ENCODE results near the gene ZNF410.
A peak's percentile ranks its signal among the peaks of the same experiment; 100 is the strongest.
"Not testable (repeated sequence)": the region's sequence is repeated elsewhere in the genome, so short reads cannot be mapped to it uniquely, and the experiment has no call there.

Gene ZNF410

GRCh38 chr14:73887694-73888459, 1.2 kb downstream of the ZNF410 start:
- DNase-seq (ENCODE audit: low read depth) = no peak

- peak; percentile 17 for DNase-seq (ENCODE audit: low read depth)
These were observed 1.7 kb downstream of the ZNF410 start for GRCh38 chr14:73888460-73888725.

GRCh38 chr14:73888971-73889370, 2.3 kb downstream of the ZNF410 start:
- DNase-seq (ENCODE audit: low read depth) = no peak

GRCh38 chr14:73889376-73889775, 2.7 kb downstream of the ZNF410 start:
- no peak for DNase-seq (ENCODE audit: low read depth)

GRCh38 chr14:73894180-73894687, 7.6 kb downstream of the ZNF410 start:
- DNase-seq (ENCODE audit: low read depth) = not testable (repeated sequence)

- DNase-seq (ENCODE audit: low read depth) = no peak
These were observed 9.3 kb downstream of the ZNF410 start for GRCh38 chr14:73895939-73896338.

GRCh38 chr14:73896521-73896920, 9.9 kb downstream of the ZNF410 start:
- DNase-seq (ENCODE audit: low read depth) = no peak

GRCh38 chr14:73903028-73903427, 16.4 kb downstream of the ZNF410 start:
- peak; percentile 79 for DNase-seq (ENCODE audit: low read depth)

- DNase-seq (ENCODE audit: low read depth) = no peak
These were observed 23.0 kb downstream of the ZNF410 start for GRCh38 chr14:73909681-73910080.

- no peak for DNase-seq (ENCODE audit: low read depth)
These were observed 26.6 kb downstream of the ZNF410 start for GRCh38 chr14:73913256-73913655.

- DNase-seq (ENCODE audit: low read depth) = no peak
These were observed 29.7 kb downstream of the ZNF410 start for GRCh38 chr14:73916324-73916723.

GRCh38 chr14:73919457-73919856, 32.8 kb downstream of the ZNF410 start:
- DNase-seq (ENCODE audit: low read depth) = not testable (repeated sequence)

GRCh38 chr14:73924337-73924736, 37.7 kb downstream of the ZNF410 start:
- no peak for DNase-seq (ENCODE audit: low read depth)

- no peak for DNase-seq (ENCODE audit: low read depth)
These were observed 49.0 kb downstream of the ZNF410 start for GRCh38 chr14:73935666-73936065.

GRCh38 chr14:73936548-73936947, 49.9 kb downstream of the ZNF410 start:
- no peak for DNase-seq (ENCODE audit: low read depth)

GRCh38 chr14:73937012-73937411, 50.4 kb downstream of the ZNF410 start:
- no peak for DNase-seq (ENCODE audit: low read depth)

- no peak for DNase-seq (ENCODE audit: low read depth)
These were observed 55.5 kb downstream of the ZNF410 start for GRCh38 chr14:73942180-73942579.

GRCh38 chr14:73943083-73943482, 56.4 kb downstream of the ZNF410 start:
- peak; percentile 70 for DNase-seq (ENCODE audit: low read depth)

GRCh38 chr14:73944432-73945158, 57.9 kb downstream of the ZNF410 start:
- DNase-seq (ENCODE audit: low read depth) = no peak

- DNase-seq (ENCODE audit: low read depth) = no peak
These were observed 58.6 kb downstream of the ZNF410 start for GRCh38 chr14:73945159-73945670.

GRCh38 chr14:73949752-73950734, 63.4 kb downstream of the ZNF410 start, which contains the start of the genes COQ6 and FAM161B:
Gene COQ6, plus strand, starts transcription at chr14:73950302. Its CDS starts 31 bp downstream, at chr14:73950333.
Gene FAM161B, minus strand, starts transcription at chr14:73950094. Its CDS starts 68 bp downstream, at chr14:73950026.
- peak; percentile 94 for DNase-seq (ENCODE audit: low read depth)

GRCh38 chr14:73953731-73954130, 67.1 kb downstream of the ZNF410 start:
- peak; percentile 4 for DNase-seq (ENCODE audit: low read depth)

Measured in fibroblast of gingiva (primary cell).